GM12878 (cell line): ENCODE results near the gene ZNF44. TPM values are rescaled to one million over a fixed set of nuclear protein-coding genes. Genes with fewer than 3 reads are reported as not detected.

ENCODE experiments used
- ATAC-seq: fragments of 200-7000 bp; cut with Tn5 transposase; 3 replicates; pipeline ENCODE4 v1.9.1; 2020; ENCODE audit warnings: mild to moderate bottlenecking, moderate library complexity
- BruUV-seq: library from RNA; stranded (reverse); fragments of 400-500 nt; replicated peaks from 2 replicates; lab custom pipeline; 2021; lab: Mats Ljungman, UMichigan
- CTCF ChIA-PET: fragments of 300-600 bp; sonication (Branson Sonifier 250); formaldehyde crosslinking; extraction: SDS; loops from one replicate; lab custom pipeline; 2021; ENCODE audit warnings: inconsistent platforms; lab: Yijun Ruan, JAX
- POLR2A ChIA-PET: fragments of 350-600 bp; formaldehyde crosslinking; extraction: SDS; loops from one replicate; lab custom pipeline; 2021; ENCODE audit warnings: inconsistent platforms; lab: Charles Lee
- RAD21 ChIA-PET: fragments of 300-600 bp; sonication (Branson Sonifier 250); formaldehyde crosslinking; loops from one replicate; lab custom pipeline; 2023; ENCODE audit warnings: antibody characterized with exemption; ENCODE audit not compliant: unreplicated experiment; lab: Charles Lee
- SMC1A ChIA-PET: fragments of 300-600 bp; sonication (Branson Sonifier 250); formaldehyde crosslinking; loops from one replicate; lab custom pipeline; 2023; ENCODE audit not compliant: unreplicated experiment, uncharacterized antibody; lab: Charles Lee
- DNase-seq: peaks from one replicate; pipeline ENCODE4 v3.0.0-alpha.2; 2011; ENCODE audit warnings: low read depth, low spot score
- FAIRE-seq: peaks from 3 replicates; lab custom pipeline; 2011; peaks lifted over from hg19 to GRCh38; lab: Jason Lieb, UNC
- H2AFZ ChIP-seq: 2 replicates; pipeline ENCODE4 v1.6.0; 2011; ENCODE audit warnings: low read depth, low read length, control low read depth; ENCODE audit not compliant: control insufficient read depth
- H3K27ac ChIP-seq: 2 replicates; pipeline ENCODE4 v1.5.1; 2011; ENCODE audit warnings: control low read depth; ENCODE audit not compliant: control insufficient read depth, insufficient read depth
- H3K27me3 ChIP-seq, 2 experiments: replicated peaks in 1 of 2; 2 replicates each; pipeline versions ENCODE4 v1.6.0 to v1.6.1; 2011; ENCODE audit warnings: low read length in 1 of 2; ENCODE audit not compliant: control insufficient read depth in 2 of 2, insufficient read depth in 2 of 2
- H3K36me3 ChIP-seq, 2 experiments: 2 replicates each; pipeline ENCODE4 v1.5.1; 2011; ENCODE audit warnings: low read length in 1 of 2; ENCODE audit not compliant: control insufficient read depth in 2 of 2, insufficient read depth in 2 of 2
- H3K4me1 ChIP-seq: 2 replicates; pipeline ENCODE4 v1.6.1; 2011; ENCODE audit warnings: mild to moderate bottlenecking, low read length, moderate library complexity, mixed read lengths; ENCODE audit not compliant: control insufficient read depth, insufficient read depth
- H3K4me2 ChIP-seq: 2 replicates; pipeline ENCODE4 v1.6.0; 2011; ENCODE audit warnings: control low read depth; ENCODE audit not compliant: control insufficient read depth, insufficient read depth
- H3K4me3 ChIP-seq: fragments of 200-600 bp; sonication (generic); 2 replicates; pipeline ENCODE4 v1.5.1; 2016
- H3K79me2 ChIP-seq: 2 replicates; pipeline ENCODE4 v1.6.0; 2011; ENCODE audit warnings: low read length; ENCODE audit not compliant: control insufficient read depth, insufficient read depth
- H3K9ac ChIP-seq: 2 replicates; pipeline ENCODE4 v1.8.0; 2011; ENCODE audit warnings: low read length, control low read depth, mixed read lengths; ENCODE audit not compliant: control insufficient read depth, insufficient read depth
- H3K9me3 ChIP-seq: replicated peaks from 3 replicates; pipeline ENCODE4 v1.5.1; 2011; ENCODE audit warnings: mild to moderate bottlenecking, low read length; ENCODE audit not compliant: control insufficient read depth, insufficient read depth
- H4K20me1 ChIP-seq: 2 replicates; pipeline ENCODE4 v1.6.0; 2011; ENCODE audit not compliant: control insufficient read depth, insufficient read depth
- ASH2L ChIP-seq: fragments of 300-600, 200-600 bp; sonication (generic); IDR thresholded peaks from 2 replicates; pipeline ENCODE4 v1.6.1; 2017; ENCODE audit warnings: low read depth, mild to moderate bottlenecking, borderline replicate concordance
- BACH1 ChIP-seq: fragments of 450-650 bp; IDR thresholded peaks from 2 replicates; pipeline ENCODE4 v1.6.1; 2017; ENCODE audit warnings: mild to moderate bottlenecking, borderline replicate concordance
- CBX5 ChIP-seq: sonication (generic); IDR thresholded peaks from 2 replicates; pipeline ENCODE4 v1.6.1; 2016; ENCODE audit warnings: low read depth, moderate library complexity, mild to moderate bottlenecking, inconsistent platforms
- CHD2 ChIP-seq: IDR thresholded peaks from 2 replicates; pipeline ENCODE4 v1.6.1; 2011; ENCODE audit warnings: low read depth, low read length, improper control_type of control experiment, borderline replicate concordance
- CREM ChIP-seq: IDR thresholded peaks from 2 replicates; pipeline ENCODE4 v1.6.1; 2014; ENCODE audit warnings: antibody characterized with exemption, low read depth
- FOXM1 ChIP-seq: IDR thresholded peaks from 2 replicates; pipeline ENCODE4 v1.6.1; 2012; ENCODE audit warnings: low read depth, mild to moderate bottlenecking, inconsistent platforms, low read length, moderate library complexity
- KLF5 ChIP-seq: fragments of 450-650 bp; IDR thresholded peaks from 2 replicates; pipeline ENCODE4 v1.6.1; 2014; ENCODE audit warnings: mild to moderate bottlenecking; ENCODE audit not compliant: partially characterized antibody
- MAX ChIP-seq: IDR thresholded peaks from 2 replicates; pipeline ENCODE4 v1.6.1; 2012; ENCODE audit warnings: low read depth, low read length, improper control_type of control experiment
- MTA3 ChIP-seq: IDR thresholded peaks from 2 replicates; pipeline ENCODE4 v1.6.1; 2012; ENCODE audit warnings: low read length, inconsistent platforms, borderline replicate concordance
- NFYA ChIP-seq: IDR thresholded peaks from 2 replicates; pipeline ENCODE4 v1.6.1; 2011; ENCODE audit warnings: low read depth, mild to moderate bottlenecking, low read length, improper control_type of control experiment, borderline replicate concordance
- POLR2AphosphoS5 ChIP-seq: IDR thresholded peaks from 2 replicates; pipeline ENCODE4 v1.6.1; 2011; ENCODE audit warnings: mild to moderate bottlenecking, low read length, inconsistent platforms
- TCF12 ChIP-seq: IDR thresholded peaks from 2 replicates; pipeline ENCODE4 v1.6.1; 2011; ENCODE audit warnings: low read depth, mild to moderate bottlenecking, low read length
- YY1 ChIP-seq: IDR thresholded peaks from 2 replicates; pipeline ENCODE4 v1.6.1; 2011; ENCODE audit warnings: low read depth, mild to moderate bottlenecking, low read length
- ZNF274 ChIP-seq: IDR thresholded peaks from one replicate; pipeline ENCODE4 v1.8.0; 2011; ENCODE audit not compliant: insufficient read length, insufficient read depth
- ZSCAN29 ChIP-seq: fragments of 450-650 bp; IDR thresholded peaks from 2 replicates; pipeline ENCODE4 v1.6.1; 2017; ENCODE audit warnings: mild to moderate bottlenecking, moderate library complexity
- WGBS: methylation state at CpG from one replicate; pipeline ENCODE4 v1.1.6; 2016; ENCODE audit warnings: low lambda C conversion rate; ENCODE audit not compliant: insufficient replicate concordance, insufficient coverage; ENCODE audit errors: missing lambda C conversion rate; 5-methylcytosine and 5-hydroxymethylcytosine counted together
- in situ Hi-C: fragments of 300-500 bp; cut with MboI; formaldehyde crosslinking; loops from 9 replicates; pipeline ENCODE4 v1.14.3; 2018; ENCODE audit warnings: mixed read lengths
- intact Hi-C: fragments of 100-400 bp; cut with micrococcal nuclease; formaldehyde crosslinking; loops from one replicate; pipeline ENCODE4 v1.14.2; 2022; ENCODE audit not compliant: unreplicated experiment
- polyA plus RNA-seq, 11 experiments: library from polyadenylated mRNA; depleted of rRNA in 4 of 11; unstranded in 6 of 11; stranded (reverse) in 5 of 11; fragments of >200 nt; fragmentation: Nextera tagmentation in 4 of 11; fragmentation: Illumina TruSeq in 1 of 11; extraction: Ambion mirVana in 4 of 11; extraction: Trizol in 1 of 11; gene quantifications; 1 replicate in 1 of 11; 2 replicates in 10 of 11; pipeline versions ENCODE4 v1.2.1 to v1.2.3, GENCODE V29; 2011 to 2016; ENCODE audit warnings: inconsistent platforms in 2 of 11, missing spikeins in 2 of 11, low read depth in 1 of 11
- total RNA-seq, 4 experiments: library from RNA; depleted of rRNA in 3 of 4; stranded (reverse); fragments of >200 nt in 3 of 4; fragmentation: Illumina TruSeq in 1 of 4; extraction: Trizol in 1 of 4; gene quantifications; 2 replicates each; pipeline versions ENCODE4 v1.2.1 to v1.2.3, GENCODE V29; 2013 to 2021
- TF ChIP-seq, protein P1 (sequence below): IDR thresholded peaks from 2 replicates; pipeline ENCODE4 v1.6.1; 2011; ENCODE audit warnings: low read depth, low read length, improper control_type of control experiment, borderline replicate concordance
- TF ChIP-seq, protein P2 (sequence below): IDR thresholded peaks from 2 replicates; pipeline ENCODE4 v1.6.1; 2012; ENCODE audit warnings: mild to moderate bottlenecking, low read depth, low read length

The ZNF44 gene
- total and polyA plus RNA-seq, 10 of the 15 experiments (the other 5 are each of a cell fraction or from before 2014, with no cell fraction given), result 3.7 to 11.3 (median 5.4) TPM

DNA sequence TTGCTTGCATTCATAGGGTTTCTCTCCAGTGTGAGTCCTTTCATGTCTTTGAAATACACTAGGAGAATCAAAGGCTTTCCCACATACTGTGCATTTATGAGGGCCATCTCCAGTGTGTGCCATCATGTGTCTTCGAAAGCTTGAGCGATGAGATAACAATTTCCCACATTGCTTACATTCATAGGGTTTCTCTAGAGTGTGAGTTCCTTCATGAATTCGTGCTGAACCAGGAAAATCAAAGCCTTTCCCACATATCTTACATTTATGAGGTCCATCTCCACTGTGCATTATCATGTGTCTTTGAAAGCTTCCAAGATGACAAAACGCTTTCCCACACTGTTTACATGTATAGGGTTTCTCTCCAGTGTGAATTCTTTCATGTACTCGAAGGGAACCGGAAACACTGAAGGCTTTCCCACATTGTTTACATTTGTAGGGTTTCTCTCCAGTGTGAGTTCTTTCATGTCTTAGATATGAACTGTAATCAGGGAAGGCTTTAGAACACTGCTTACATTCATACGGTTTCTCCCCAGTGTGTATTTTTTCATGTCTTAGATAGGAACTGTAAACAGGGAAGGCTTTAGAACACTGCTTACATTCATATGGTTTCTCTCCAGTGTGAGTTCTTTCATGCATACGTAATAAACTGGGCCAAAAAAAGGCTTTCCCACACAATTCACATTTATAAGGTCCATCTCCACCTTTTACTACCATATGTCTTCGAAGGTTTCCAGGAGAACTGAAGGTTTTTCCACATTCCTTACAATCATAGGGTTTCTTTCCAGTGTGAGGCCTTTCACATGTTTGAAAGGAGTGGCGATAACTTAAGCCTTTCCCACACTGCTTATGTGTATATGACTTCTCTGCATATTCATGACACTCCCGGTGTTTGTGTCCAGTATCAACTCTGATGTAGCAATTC is 21.4 kb downstream of the ZNF44 start:
- H3K36me3 ChIP-seq, result peaks cover 1 to 6% of the 10 kb centered on the region in 2 experiments; a peak in 2 of 4 replicates
- H3K9ac ChIP-seq, result no peak overlapping the region
- ATAC-seq (no peak), FAIRE-seq (no peak), DNase-seq (no peak)
- no peaks in the 10 kb centered on the region for H4K20me1 ChIP-seq
- H3K9me3 ChIP-seq, result peaks cover 49% of the 10 kb centered on the region
- no peaks in the 10 kb centered on the region for H3K27me3 ChIP-seq
- no peak overlapping the region for H3K4me2 ChIP-seq
- POLR2A ChIA-PET, result interaction anchor here (0.6 kb wide), 1 partner anchor 56 kb away, joined by 3 read pairs; no protein-coding TSS in a partner anchor
- intact Hi-C loops, result no loop called here
- RAD21 ChIA-PET, result no interaction called here
- SMC1A ChIA-PET, result no interaction called here
- H3K4me3 ChIP-seq, result no peak overlapping the region
- WGBS, result 93% methylated on average over 11 of the region's 11 CpGs
- in situ Hi-C loops, result no loop called here
- no peak overlapping the region for H3K27ac ChIP-seq
- CTCF ChIA-PET, result interaction anchor here (0.6 kb wide), 1 partner anchor 90 kb away, joined by 5 read pairs; no protein-coding TSS in a partner anchor
- H3K4me1 ChIP-seq, result no peaks in the 10 kb centered on the region
- no peak overlapping the region for H2AFZ ChIP-seq
- BruUV-seq, result TSS peak; percentile 24
- no peaks in the 10 kb centered on the region for H3K79me2 ChIP-seq
- no peak for TF ChIP-seq ZSCAN29
- peak; percentile 28 for TF ChIP-seq ZNF274
- no peak for TF ChIP-seq NFYA
- no peak for TF ChIP-seq MTA3
- no peak for TF ChIP-seq CHD2
- TF ChIP-seq CBX5, result 0 out of 2 replicates have a peak, but pooled peaks have one; percentile 22
- no peak for TF ChIP-seq TCF12
- TF ChIP-seq YY1, result no peak
- TF ChIP-seq, protein P1, sequence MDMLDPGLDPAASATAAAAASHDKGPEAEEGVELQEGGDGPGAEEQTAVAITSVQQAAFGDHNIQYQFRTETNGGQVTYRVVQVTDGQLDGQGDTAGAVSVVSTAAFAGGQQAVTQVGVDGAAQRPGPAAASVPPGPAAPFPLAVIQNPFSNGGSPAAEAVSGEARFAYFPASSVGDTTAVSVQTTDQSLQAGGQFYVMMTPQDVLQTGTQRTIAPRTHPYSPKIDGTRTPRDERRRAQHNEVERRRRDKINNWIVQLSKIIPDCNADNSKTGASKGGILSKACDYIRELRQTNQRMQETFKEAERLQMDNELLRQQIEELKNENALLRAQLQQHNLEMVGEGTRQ, result no peak
- TF ChIP-seq, protein P2, sequence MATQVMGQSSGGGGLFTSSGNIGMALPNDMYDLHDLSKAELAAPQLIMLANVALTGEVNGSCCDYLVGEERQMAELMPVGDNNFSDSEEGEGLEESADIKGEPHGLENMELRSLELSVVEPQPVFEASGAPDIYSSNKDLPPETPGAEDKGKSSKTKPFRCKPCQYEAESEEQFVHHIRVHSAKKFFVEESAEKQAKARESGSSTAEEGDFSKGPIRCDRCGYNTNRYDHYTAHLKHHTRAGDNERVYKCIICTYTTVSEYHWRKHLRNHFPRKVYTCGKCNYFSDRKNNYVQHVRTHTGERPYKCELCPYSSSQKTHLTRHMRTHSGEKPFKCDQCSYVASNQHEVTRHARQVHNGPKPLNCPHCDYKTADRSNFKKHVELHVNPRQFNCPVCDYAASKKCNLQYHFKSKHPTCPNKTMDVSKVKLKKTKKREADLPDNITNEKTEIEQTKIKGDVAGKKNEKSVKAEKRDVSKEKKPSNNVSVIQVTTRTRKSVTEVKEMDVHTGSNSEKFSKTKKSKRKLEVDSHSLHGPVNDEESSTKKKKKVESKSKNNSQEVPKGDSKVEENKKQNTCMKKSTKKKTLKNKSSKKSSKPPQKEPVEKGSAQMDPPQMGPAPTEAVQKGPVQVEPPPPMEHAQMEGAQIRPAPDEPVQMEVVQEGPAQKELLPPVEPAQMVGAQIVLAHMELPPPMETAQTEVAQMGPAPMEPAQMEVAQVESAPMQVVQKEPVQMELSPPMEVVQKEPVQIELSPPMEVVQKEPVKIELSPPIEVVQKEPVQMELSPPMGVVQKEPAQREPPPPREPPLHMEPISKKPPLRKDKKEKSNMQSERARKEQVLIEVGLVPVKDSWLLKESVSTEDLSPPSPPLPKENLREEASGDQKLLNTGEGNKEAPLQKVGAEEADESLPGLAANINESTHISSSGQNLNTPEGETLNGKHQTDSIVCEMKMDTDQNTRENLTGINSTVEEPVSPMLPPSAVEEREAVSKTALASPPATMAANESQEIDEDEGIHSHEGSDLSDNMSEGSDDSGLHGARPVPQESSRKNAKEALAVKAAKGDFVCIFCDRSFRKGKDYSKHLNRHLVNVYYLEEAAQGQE, result no peak
- TF ChIP-seq CREM, result no peak
- no peak for TF ChIP-seq FOXM1
- no peak for TF ChIP-seq BACH1
- no peak for TF ChIP-seq MAX
- peak; percentile 69 for TF ChIP-seq KLF5
- 0 out of 2 replicates have a peak, but pooled peaks have one; percentile 11 for TF ChIP-seq POLR2AphosphoS5
- TF ChIP-seq ASH2L, result no peak
